ENCODE measurements around the gene DIS3L2.

The DIS3L2 gene

DNA sequence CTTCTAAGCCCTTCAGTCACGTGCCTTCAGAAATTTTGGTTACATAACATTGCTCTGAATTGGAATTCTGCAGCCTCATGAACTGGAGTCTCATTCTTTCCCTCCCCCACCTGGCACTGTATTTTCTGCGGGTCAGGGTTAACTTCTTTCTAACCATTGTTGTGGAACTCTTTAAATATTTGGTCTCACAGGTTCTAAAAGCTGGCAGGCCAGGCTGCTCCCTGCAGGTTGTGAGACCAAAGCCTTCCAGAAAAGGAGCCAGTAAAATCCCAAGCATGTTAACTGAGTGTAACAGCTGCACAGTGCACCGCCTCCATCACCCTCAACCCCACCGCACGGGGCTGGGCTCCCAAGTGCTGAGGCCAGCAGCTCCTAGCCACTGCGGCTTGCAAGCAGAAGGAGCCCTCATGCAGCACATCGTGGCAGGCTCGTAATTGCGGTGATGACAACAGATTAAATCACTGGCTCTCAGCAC is 243.0 kb downstream of the DIS3L2 start:
- peak overlapping the region; percentile 27 for H3K9ac ChIP-seq (ENCODE audit: low read length)
- no peaks in the 10 kb centered on the region for H3K27me3 ChIP-seq (replicated peaks; ENCODE audit: control insufficient read depth, insufficient read depth, low read length)
- H3K4me1 ChIP-seq (ENCODE audit: control insufficient read depth, insufficient read depth, low read length) = peaks cover 17% of the 10 kb centered on the region
- H3K9me3 ChIP-seq (ENCODE audit: control insufficient read depth, low read length) = no peaks in the 10 kb centered on the region
- no peak overlapping the region for H3K4me3 ChIP-seq (ENCODE audit: low read length)
- H3K36me3 ChIP-seq (ENCODE audit: control insufficient read depth, insufficient read depth, low read length, severe bottlenecking) = peaks cover 6% of the 10 kb centered on the region
- no peak for DNase-seq (ENCODE audit: low read depth)

DNA sequence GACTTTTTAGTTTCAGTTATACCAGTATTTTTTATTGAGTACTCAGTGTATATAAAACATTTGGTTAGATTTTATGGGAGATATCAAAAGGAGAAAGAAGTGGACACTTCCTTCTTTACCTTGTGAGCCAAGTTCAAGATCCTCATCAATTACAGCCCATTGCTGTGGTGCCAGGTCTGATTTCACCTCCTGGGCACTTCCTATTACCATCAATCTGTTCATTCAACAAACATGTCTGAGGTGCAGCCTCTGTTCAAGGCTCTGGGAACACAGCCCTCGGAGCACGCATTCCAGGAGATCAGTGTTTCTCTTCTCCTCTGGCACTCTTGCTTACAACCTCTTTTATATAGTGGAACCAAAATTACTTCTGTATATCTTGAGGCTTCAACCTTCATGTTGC is 245.7 kb downstream of the DIS3L2 start:
- H3K9ac ChIP-seq (ENCODE audit: low read length) = no peak overlapping the region
- peaks cover 9% of the 10 kb centered on the region for H3K36me3 ChIP-seq (ENCODE audit: control insufficient read depth, insufficient read depth, low read length, severe bottlenecking)
- H3K4me1 ChIP-seq (ENCODE audit: control insufficient read depth, insufficient read depth, low read length) = peaks cover 17% of the 10 kb centered on the region
- H3K9me3 ChIP-seq (ENCODE audit: control insufficient read depth, low read length) = no peaks in the 10 kb centered on the region
- no peak overlapping the region for H3K4me3 ChIP-seq (ENCODE audit: low read length)
- DNase-seq (ENCODE audit: low read depth) = no peak
- H3K27me3 ChIP-seq (replicated peaks; ENCODE audit: control insufficient read depth, insufficient read depth, low read length) = no peaks in the 10 kb centered on the region

DNA sequence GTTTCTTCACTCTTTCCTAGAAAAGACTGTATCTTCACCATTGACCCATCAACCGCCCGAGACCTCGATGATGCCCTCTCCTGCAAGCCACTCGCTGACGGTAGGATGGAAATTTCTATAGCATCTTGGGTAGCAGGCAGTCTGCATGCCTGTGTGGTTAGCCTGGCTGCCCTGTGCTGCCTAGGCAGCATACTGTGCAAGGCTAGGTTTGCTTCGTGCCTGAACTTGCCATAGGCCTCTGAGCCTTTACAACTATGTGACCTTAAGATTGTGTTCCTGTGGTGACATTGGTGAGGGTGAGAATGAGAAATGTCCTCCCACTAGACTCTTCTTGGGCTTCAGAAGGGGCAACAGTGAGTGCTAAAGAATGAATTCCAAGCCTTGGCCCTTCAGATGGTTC is 248.8 kb downstream of the DIS3L2 start:
- Histone ChIP-seq H3K36me3 (ENCODE audit: control insufficient read depth, insufficient read depth, low read length, severe bottlenecking) (peaks cover 9% of the 10 kb centered on the region), H3K4me3 (ENCODE audit: low read length) (no peak overlapping the region), H3K9ac (ENCODE audit: low read length) (no peak overlapping the region), H3K27me3 (replicated peaks; ENCODE audit: control insufficient read depth, insufficient read depth, low read length) (no peaks in the 10 kb centered on the region), H3K4me1 (ENCODE audit: control insufficient read depth, insufficient read depth, low read length) (peaks cover 13% of the 10 kb centered on the region), H3K9me3 (ENCODE audit: control insufficient read depth, low read length) (no peaks in the 10 kb centered on the region)
- no peak for DNase-seq (ENCODE audit: low read depth)

- DNase-seq (ENCODE audit: low read depth) = no peak
- Histone ChIP-seq H3K4me1 (ENCODE audit: control insufficient read depth, insufficient read depth, low read length) (peaks cover 10% of the 10 kb centered on the region), H3K27me3 (replicated peaks; ENCODE audit: control insufficient read depth, insufficient read depth, low read length) (no peaks in the 10 kb centered on the region), H3K9ac (ENCODE audit: low read length) (no peak overlapping the region), H3K36me3 (ENCODE audit: control insufficient read depth, insufficient read depth, low read length, severe bottlenecking) (peaks cover 9% of the 10 kb centered on the region), H3K9me3 (ENCODE audit: control insufficient read depth, low read length) (no peaks in the 10 kb centered on the region), H3K4me3 (ENCODE audit: low read length) (no peak overlapping the region)
These were observed 250.5 kb downstream of the DIS3L2 start for GRCh38 chr2:232211743-232212686.

GRCh38 chr2:232213176-232213575 is 251.7 kb downstream of the DIS3L2 start:
- H3K4me3 ChIP-seq (ENCODE audit: low read length) = no peak overlapping the region
- DNase-seq (ENCODE audit: low read depth) = no peak
- peaks cover 9% of the 10 kb centered on the region for H3K36me3 ChIP-seq (ENCODE audit: control insufficient read depth, insufficient read depth, low read length, severe bottlenecking)
- H3K9ac ChIP-seq (ENCODE audit: low read length) = no peak overlapping the region
- H3K4me1 ChIP-seq (ENCODE audit: control insufficient read depth, insufficient read depth, low read length) = peaks cover 10% of the 10 kb centered on the region
- no peaks in the 10 kb centered on the region for H3K9me3 ChIP-seq (ENCODE audit: control insufficient read depth, low read length)
- H3K27me3 ChIP-seq (replicated peaks; ENCODE audit: control insufficient read depth, insufficient read depth, low read length) = no peaks in the 10 kb centered on the region

DNA sequence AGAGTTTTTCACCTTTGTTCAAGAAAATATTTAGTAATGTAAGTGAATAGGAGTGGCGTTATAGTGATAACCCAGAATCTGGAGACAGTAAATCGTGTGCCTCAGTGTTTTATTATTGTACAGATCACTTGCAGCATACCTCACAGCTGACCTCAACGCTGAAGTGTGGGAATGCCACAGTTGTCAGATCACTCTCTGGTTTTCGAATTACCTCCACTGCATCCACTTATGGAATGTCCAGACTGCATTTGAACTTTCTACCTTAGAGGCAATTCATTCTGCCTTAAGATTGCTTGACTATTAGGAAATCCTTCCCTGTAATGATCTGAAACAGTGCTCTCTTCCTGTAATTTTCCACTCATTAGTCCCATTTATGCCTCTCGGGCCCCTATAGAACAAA is 252.5 kb downstream of the DIS3L2 start:
- no peaks in the 10 kb centered on the region for H3K9me3 ChIP-seq (ENCODE audit: control insufficient read depth, low read length)
- no peak overlapping the region for H3K4me3 ChIP-seq (ENCODE audit: low read length)

GRCh38 chr2:232216028-232216427 is 254.5 kb downstream of the DIS3L2 start:
- Histone ChIP-seq H3K4me1 (ENCODE audit: control insufficient read depth, insufficient read depth, low read length) (peaks cover 10% of the 10 kb centered on the region), H3K36me3 (ENCODE audit: control insufficient read depth, insufficient read depth, low read length, severe bottlenecking) (peaks cover 3% of the 10 kb centered on the region), H3K9ac (ENCODE audit: low read length) (no peak overlapping the region), H3K4me3 (ENCODE audit: low read length) (no peak overlapping the region), H3K9me3 (ENCODE audit: control insufficient read depth, low read length) (no peaks in the 10 kb centered on the region), H3K27me3 (replicated peaks; ENCODE audit: control insufficient read depth, insufficient read depth, low read length) (no peaks in the 10 kb centered on the region)
- no peak for DNase-seq (ENCODE audit: low read depth)

More for the DNA sequence above, 252.5 kb downstream of the DIS3L2 start:
- H3K9ac ChIP-seq (ENCODE audit: low read length) = no peak overlapping the region
- no peak for DNase-seq (ENCODE audit: low read depth)
- peaks cover 9% of the 10 kb centered on the region for H3K36me3 ChIP-seq (ENCODE audit: control insufficient read depth, insufficient read depth, low read length, severe bottlenecking)
- peaks cover 10% of the 10 kb centered on the region for H3K4me1 ChIP-seq (ENCODE audit: control insufficient read depth, insufficient read depth, low read length)
- H3K27me3 ChIP-seq (replicated peaks; ENCODE audit: control insufficient read depth, insufficient read depth, low read length) = no peaks in the 10 kb centered on the region

DNA sequence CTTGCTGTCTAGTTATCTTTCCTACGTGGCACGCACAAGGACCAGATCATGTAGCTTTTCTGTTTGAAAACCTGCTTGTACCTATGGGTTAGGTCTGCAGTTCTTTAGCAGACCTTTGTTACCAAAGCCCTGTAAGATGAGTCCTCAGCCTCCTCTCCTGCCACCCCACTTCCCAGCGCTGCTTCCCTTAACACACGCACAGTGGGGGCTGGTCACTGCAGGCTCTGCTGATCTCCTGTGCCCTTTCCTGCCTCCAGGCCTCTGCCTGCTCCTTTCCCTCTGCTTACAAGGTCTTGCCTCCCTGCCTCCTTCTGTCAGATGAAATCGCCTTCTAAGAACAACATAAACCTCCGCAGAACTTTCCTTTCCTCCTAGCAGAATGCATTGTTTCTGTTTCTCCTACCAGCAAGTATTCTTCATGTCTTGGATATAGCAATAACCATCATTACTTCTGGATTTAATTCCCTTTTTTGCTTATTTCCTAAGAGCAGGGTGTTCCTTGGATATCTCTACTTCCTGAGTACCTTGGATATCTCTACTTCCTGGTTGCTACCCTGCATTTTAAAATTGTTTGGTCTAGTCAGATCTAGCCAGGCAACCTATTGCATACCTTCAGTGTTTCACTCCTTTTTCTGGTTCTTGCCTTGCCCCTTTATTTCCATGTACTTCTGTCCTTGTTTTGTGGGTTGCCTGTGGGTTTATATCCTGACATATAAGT is 257.4 kb downstream of the DIS3L2 start:
- no peaks in the 10 kb centered on the region for H3K36me3 ChIP-seq (ENCODE audit: control insufficient read depth, insufficient read depth, low read length, severe bottlenecking)
- no peak overlapping the region for H3K9ac ChIP-seq (ENCODE audit: low read length)
- no peaks in the 10 kb centered on the region for H3K9me3 ChIP-seq (ENCODE audit: control insufficient read depth, low read length)
- no peak for DNase-seq (ENCODE audit: low read depth)
- H3K4me1 ChIP-seq (ENCODE audit: control insufficient read depth, insufficient read depth, low read length) = peaks cover 9% of the 10 kb centered on the region
- no peak overlapping the region for H3K4me3 ChIP-seq (ENCODE audit: low read length)
- H3K27me3 ChIP-seq (replicated peaks; ENCODE audit: control insufficient read depth, insufficient read depth, low read length) = no peaks in the 10 kb centered on the region

DNA sequence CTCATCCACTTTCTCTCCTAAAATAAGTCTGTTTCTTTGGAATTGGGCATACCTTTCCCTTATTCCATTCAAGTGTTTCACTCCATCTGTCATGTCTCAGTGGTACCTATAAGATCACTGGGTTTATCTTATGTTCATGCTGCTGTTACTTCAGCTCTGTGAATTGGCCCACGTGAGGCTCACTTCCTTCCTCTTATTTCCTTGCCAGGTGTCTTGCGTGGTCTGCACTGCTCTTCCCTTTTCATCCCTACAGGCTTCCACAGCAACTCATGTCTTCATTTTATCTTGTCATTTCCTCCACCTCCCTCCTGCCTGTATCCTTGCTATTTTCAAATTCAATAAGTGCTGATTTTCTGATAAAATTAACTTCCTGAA is 258.0 kb downstream of the DIS3L2 start:
- Histone ChIP-seq H3K9ac (ENCODE audit: low read length) (no peak overlapping the region), H3K4me1 (ENCODE audit: control insufficient read depth, insufficient read depth, low read length) (peaks cover 4% of the 10 kb centered on the region), H3K9me3 (ENCODE audit: control insufficient read depth, low read length) (no peaks in the 10 kb centered on the region), H3K27me3 (replicated peaks; ENCODE audit: control insufficient read depth, insufficient read depth, low read length) (no peaks in the 10 kb centered on the region), H3K36me3 (ENCODE audit: control insufficient read depth, insufficient read depth, low read length, severe bottlenecking) (no peaks in the 10 kb centered on the region), H3K4me3 (ENCODE audit: low read length) (no peak overlapping the region)
- DNase-seq (ENCODE audit: low read depth) = no peak

DNA sequence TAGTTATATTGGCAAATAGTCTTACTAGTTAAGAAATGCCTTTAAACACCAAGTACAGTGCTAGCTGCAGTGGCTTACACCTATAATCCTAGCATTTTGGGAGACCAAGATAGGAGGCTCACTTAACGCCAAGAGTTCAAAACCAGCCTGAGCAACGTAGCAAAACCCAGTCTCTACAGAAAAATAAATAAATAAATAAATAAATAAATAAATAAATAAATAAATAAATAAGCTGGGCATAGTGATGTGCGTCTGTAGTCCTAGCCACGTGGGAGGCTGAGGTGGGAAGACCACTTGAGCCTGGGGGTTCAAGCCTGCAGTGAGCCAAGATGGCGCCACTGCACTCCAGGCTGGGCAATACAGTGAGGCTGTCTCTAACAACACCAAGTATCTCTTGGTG is 258.4 kb downstream of the DIS3L2 start:
- H3K27me3 ChIP-seq (replicated peaks; ENCODE audit: control insufficient read depth, insufficient read depth, low read length) = no peaks in the 10 kb centered on the region
- DNase-seq (ENCODE audit: low read depth) = no peak
- no peaks in the 10 kb centered on the region for H3K36me3 ChIP-seq (ENCODE audit: control insufficient read depth, insufficient read depth, low read length, severe bottlenecking)
- H3K9me3 ChIP-seq (ENCODE audit: control insufficient read depth, low read length) = no peaks in the 10 kb centered on the region
- H3K9ac ChIP-seq (ENCODE audit: low read length) = no peak overlapping the region
- H3K4me3 ChIP-seq (ENCODE audit: low read length) = no peak overlapping the region
- no peaks in the 10 kb centered on the region for H3K4me1 ChIP-seq (ENCODE audit: control insufficient read depth, insufficient read depth, low read length)

- DNase-seq (ENCODE audit: low read depth) = no peak
- Histone ChIP-seq H3K9ac (ENCODE audit: low read length) (no peak overlapping the region), H3K4me3 (ENCODE audit: low read length) (no peak overlapping the region), H3K4me1 (ENCODE audit: control insufficient read depth, insufficient read depth, low read length) (peaks cover 22% of the 10 kb centered on the region), H3K27me3 (replicated peaks; ENCODE audit: control insufficient read depth, insufficient read depth, low read length) (no peaks in the 10 kb centered on the region), H3K9me3 (ENCODE audit: control insufficient read depth, low read length) (no peaks in the 10 kb centered on the region), H3K36me3 (ENCODE audit: control insufficient read depth, insufficient read depth, low read length, severe bottlenecking) (no peaks in the 10 kb centered on the region)
These were observed 263.9 kb downstream of the DIS3L2 start for GRCh38 chr2:232225429-232225828.
